Keratinocyte (primary cell): Measurements from ENCODE around the gene DBP. TPM values are rescaled to one million over a fixed set of nuclear protein-coding genes. Genes with fewer than 3 reads are reported as not detected.

Source experiments
- DNase-seq: peaks from one replicate; pipeline ENCODE4 v3.0.0-alpha.2; 2011; ENCODE audit warnings: low read depth, missing footprints, low spot score
- FAIRE-seq: peaks from 2 replicates; lab custom pipeline; 2011; peaks lifted over from hg19 to GRCh38; lab: Jason Lieb, UNC
- H2AFZ ChIP-seq: 2 replicates; pipeline ENCODE4 v1.6.0; 2012; ENCODE audit warnings: low read length, control low read depth, inconsistent platforms; ENCODE audit not compliant: control insufficient read depth
- H3K27ac ChIP-seq: 2 replicates; pipeline ENCODE4 v1.5.1; 2011; ENCODE audit warnings: low read length; ENCODE audit not compliant: control insufficient read depth, insufficient read depth
- H3K27me3 ChIP-seq: 3 replicates; pipeline ENCODE4 v1.6.0; 2011; ENCODE audit warnings: low read length; ENCODE audit not compliant: control insufficient read depth, insufficient read depth; ENCODE audit errors: extremely low read depth
- H3K36me3 ChIP-seq, 2 experiments: 2 replicates in 1 of 2; 3 replicates in 1 of 2; pipeline ENCODE4 v1.5.1; 2011; ENCODE audit warnings: low read length in 2 of 2, mild to moderate bottlenecking in 1 of 2; ENCODE audit not compliant: control insufficient read depth in 2 of 2, insufficient read depth in 2 of 2; ENCODE audit errors: extremely low read depth in 1 of 2
- H3K4me1 ChIP-seq: 3 replicates; pipeline ENCODE4 v1.5.1; 2011; ENCODE audit warnings: low read length; ENCODE audit not compliant: control insufficient read depth, insufficient read depth; ENCODE audit errors: extremely low read depth
- H3K4me2 ChIP-seq: 3 replicates; pipeline ENCODE4 v1.6.0; 2011; ENCODE audit warnings: low read depth, low read length; ENCODE audit not compliant: control insufficient read depth, insufficient read depth; ENCODE audit errors: extremely low read depth
- H3K4me3 ChIP-seq, 3 experiments: fragments of 200-600 bp in 1 of 3; sonication (generic) in 1 of 3; 2 replicates in 2 of 3; 3 replicates in 1 of 3; pipeline ENCODE4 v1.5.1; 2011 to 2016; ENCODE audit warnings: low read length in 3 of 3, mild to moderate bottlenecking in 3 of 3, control low read depth in 2 of 3, inconsistent platforms in 1 of 3, low read depth in 1 of 3, mixed read lengths in 1 of 3, mixed run types in 1 of 3, moderate library complexity in 1 of 3; ENCODE audit not compliant: control insufficient read depth in 2 of 3, insufficient read depth in 2 of 3; ENCODE audit errors: extremely low read depth in 1 of 3
- H3K79me2 ChIP-seq: 2 replicates; pipeline ENCODE4 v1.6.0; 2012; ENCODE audit warnings: low read length; ENCODE audit not compliant: control insufficient read depth, insufficient read depth
- H3K9ac ChIP-seq: 3 replicates; pipeline ENCODE4 v1.6.0; 2011; ENCODE audit warnings: low read length; ENCODE audit not compliant: control insufficient read depth, insufficient read depth; ENCODE audit errors: extremely low read depth
- H3K9me1 ChIP-seq: 3 replicates; pipeline ENCODE4 v1.6.0; 2011; ENCODE audit warnings: low read length; ENCODE audit not compliant: control insufficient read depth, insufficient read depth; ENCODE audit errors: extremely low read depth
- H3K9me3 ChIP-seq: 2 replicates; pipeline ENCODE4 v1.5.1; 2012; ENCODE audit warnings: low read depth, low read length; ENCODE audit not compliant: control insufficient read depth
- H4K20me1 ChIP-seq: 3 replicates; pipeline ENCODE4 v1.6.0; 2011; ENCODE audit warnings: low read length; ENCODE audit not compliant: control insufficient read depth, insufficient read depth; ENCODE audit errors: extremely low read depth
- CTCF ChIP-seq, 3 experiments: IDR thresholded peaks in 1 of 3; conservative IDR thresholded peaks in 1 of 3; optimal IDR thresholded peaks in 1 of 3; 2 replicates in 2 of 3; 3 replicates in 1 of 3; pipeline versions ENCODE3 to v1.5.1; 2011; ENCODE audit warnings: low read length in 3 of 3, mild to moderate bottlenecking in 3 of 3, moderate library complexity in 2 of 3, control low read depth in 1 of 3, inconsistent platforms in 1 of 3; ENCODE audit not compliant: insufficient read depth in 2 of 3; ENCODE audit errors: extremely low read depth in 1 of 3
- EZH2 ChIP-seq: IDR thresholded peaks from one replicate; pipeline ENCODE4 v1.6.1; 2012; ENCODE audit warnings: inconsistent platforms, mild to moderate bottlenecking, low read length, moderate library complexity
- dilution Hi-C: fragments of 300-500 bp; cut with MboI; formaldehyde crosslinking; loops from one replicate; pipeline ENCODE4 v1.7.0; 2020; ENCODE audit warnings: low sequenced_read_pairs; ENCODE audit not compliant: extremely low pct_ligation_motif_present
- polyA plus RNA-seq, 5 experiments: library from polyadenylated mRNA; depleted of rRNA in 3 of 5; stranded (reverse) in 3 of 5; stranded (forward) in 1 of 5; unstranded in 1 of 5; fragments of >200 nt; gene quantifications; 1 replicate in 1 of 5; 2 replicates in 3 of 5; 3 replicates in 1 of 5; pipeline versions ENCODE4 v1.2.1 to v1.2.3, GENCODE V29; 2011 to 2012; ENCODE audit warnings: missing spikeins in 2 of 5, low read depth in 1 of 5, low replicate concordance in 1 of 5

DBP gene
- polyA plus RNA-seq, 1 donor (not counting 4 experiments of a cell fraction or from before 2014, with no cell fraction given), result 1.0 TPM

- TF ChIP-seq EZH2 (no peak), CTCF (optimal IDR thresholded peaks at IDR 0.05 in 1 of 3, IDR thresholded peaks at IDR 0.05 in 1 of 3, conservative IDR thresholded peaks at IDR 0.05 in 1 of 3; ENCODE audit: extremely low read depth in 1 of 3, insufficient read depth in 2 of 3, low read length in 3 of 3) (no peak)
- Histone ChIP-seq H3K4me1 (peaks cover 40% of the 10 kb centered on the region), H3K79me2 (peaks cover 39% of the 10 kb centered on the region), H4K20me1 (peaks cover 32% of the 10 kb centered on the region), H2AFZ (no peak overlapping the region), H3K9ac (peak overlapping the region; percentile 98), H3K4me2 (peak overlapping the region; percentile 95), H3K27ac (peak overlapping the region; percentile 88), H3K4me3 (peak overlapping the region; percentile 79 to 91 (median 87)), H3K9me1 (peaks cover 5% of the 10 kb centered on the region), H3K9me3 (no peaks in the 10 kb centered on the region), H3K36me3 (peaks cover 20 to 37% of the 10 kb centered on the region in 2 experiments), H3K27me3 (no peaks in the 10 kb centered on the region)
- FAIRE-seq, result no peak
- DNase-seq, result no peak
- dilution Hi-C loops, result no loop called here
Measured at GRCh38 chr19:48617146-48617937, 19.8 kb downstream of the DBP start.

- H3K9me3 ChIP-seq, result no peaks in the 10 kb centered on the region
- H3K79me2 ChIP-seq, result peaks cover 39% of the 10 kb centered on the region
- H3K4me2 ChIP-seq, result peak overlapping the region; percentile 95
- peaks cover 32% of the 10 kb centered on the region for H4K20me1 ChIP-seq
- FAIRE-seq (no peak), DNase-seq (no peak)
- H3K4me3 ChIP-seq, result peak overlapping the region; percentile 79 to 91 (median 87)
- dilution Hi-C loops, result no loop called here
- H2AFZ ChIP-seq, result no peak overlapping the region
- peaks cover 20 to 36% of the 10 kb centered on the region in 2 experiments for H3K36me3 ChIP-seq
- peak overlapping the region; percentile 98 for H3K9ac ChIP-seq
- H3K27me3 ChIP-seq, result no peaks in the 10 kb centered on the region
- H3K27ac ChIP-seq, result no peak overlapping the region
- no peak for TF ChIP-seq EZH2
- TF ChIP-seq CTCF (optimal IDR thresholded peaks at IDR 0.05 in 1 of 3, IDR thresholded peaks at IDR 0.05 in 1 of 3, conservative IDR thresholded peaks at IDR 0.05 in 1 of 3; ENCODE audit: extremely low read depth in 1 of 3, insufficient read depth in 2 of 3, low read length in 3 of 3), result no peak
- peaks cover 40% of the 10 kb centered on the region for H3K4me1 ChIP-seq
- H3K9me1 ChIP-seq, result peaks cover 5% of the 10 kb centered on the region
Measured at GRCh38 chr19:48616491-48617056, 20.6 kb downstream of the DBP start.
